ENCODE measurements around the gene MAPK1.
"Not testable (repeated sequence)": the region's sequence is repeated elsewhere in the genome, so short reads cannot be mapped to it uniquely, and the experiment has no call there.

MAPK1 gene

DNA sequence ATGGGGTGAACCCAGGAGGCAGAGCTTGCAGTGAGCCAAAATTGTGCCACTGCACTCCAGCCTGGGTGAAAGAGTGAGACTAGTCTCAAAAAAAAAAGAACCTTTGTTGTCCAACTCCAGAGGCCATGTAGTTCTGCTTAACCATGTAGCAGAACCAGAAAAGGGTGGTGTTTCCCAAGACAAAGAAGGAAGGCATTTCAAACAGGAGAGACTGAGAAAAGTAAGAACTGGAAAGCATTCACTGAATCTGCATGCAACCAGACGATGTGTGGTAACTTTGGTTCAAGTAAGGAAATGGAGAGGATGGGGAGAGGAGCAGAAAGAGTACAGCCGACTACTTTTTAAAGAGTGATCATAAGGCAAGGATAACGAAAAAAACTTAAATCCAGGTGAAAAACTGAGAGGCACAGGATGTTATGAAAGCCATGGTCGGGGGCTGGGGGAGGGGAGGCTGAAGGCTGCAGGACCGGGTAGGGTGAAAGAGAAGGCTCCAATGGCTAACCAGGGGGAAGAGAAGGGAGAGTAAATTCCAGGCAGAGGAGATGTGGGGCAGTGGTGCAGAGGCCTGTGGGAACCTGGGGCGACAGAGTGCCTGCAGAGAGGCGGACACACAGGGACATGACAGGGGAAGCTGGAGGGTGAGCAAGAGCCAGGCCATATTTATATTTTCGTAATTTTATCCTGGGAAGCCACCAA, 48.8 kb downstream of the MAPK1 start:
- no peak for DNase-seq (ENCODE audit: low spot score)

DNA sequence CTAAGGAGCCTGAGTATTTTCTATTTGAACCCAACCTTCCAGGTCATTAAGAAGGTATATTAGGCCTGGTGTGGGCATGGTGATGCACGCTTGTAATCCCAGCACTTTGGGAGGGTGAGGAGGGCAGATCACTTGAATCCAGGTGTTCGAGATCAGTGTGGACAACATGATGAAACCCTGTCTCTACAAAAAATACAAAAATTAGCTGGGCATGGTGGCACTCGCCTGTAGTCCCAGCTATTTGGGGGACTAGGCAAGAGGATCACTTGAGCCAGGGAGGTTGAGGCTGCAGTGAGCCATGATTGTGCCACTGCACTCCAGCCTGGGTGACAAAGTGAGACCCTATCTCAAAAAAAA, 50.0 kb downstream of the MAPK1 start:
- DNase-seq (ENCODE audit: low spot score), result not testable (repeated sequence)

DNA sequence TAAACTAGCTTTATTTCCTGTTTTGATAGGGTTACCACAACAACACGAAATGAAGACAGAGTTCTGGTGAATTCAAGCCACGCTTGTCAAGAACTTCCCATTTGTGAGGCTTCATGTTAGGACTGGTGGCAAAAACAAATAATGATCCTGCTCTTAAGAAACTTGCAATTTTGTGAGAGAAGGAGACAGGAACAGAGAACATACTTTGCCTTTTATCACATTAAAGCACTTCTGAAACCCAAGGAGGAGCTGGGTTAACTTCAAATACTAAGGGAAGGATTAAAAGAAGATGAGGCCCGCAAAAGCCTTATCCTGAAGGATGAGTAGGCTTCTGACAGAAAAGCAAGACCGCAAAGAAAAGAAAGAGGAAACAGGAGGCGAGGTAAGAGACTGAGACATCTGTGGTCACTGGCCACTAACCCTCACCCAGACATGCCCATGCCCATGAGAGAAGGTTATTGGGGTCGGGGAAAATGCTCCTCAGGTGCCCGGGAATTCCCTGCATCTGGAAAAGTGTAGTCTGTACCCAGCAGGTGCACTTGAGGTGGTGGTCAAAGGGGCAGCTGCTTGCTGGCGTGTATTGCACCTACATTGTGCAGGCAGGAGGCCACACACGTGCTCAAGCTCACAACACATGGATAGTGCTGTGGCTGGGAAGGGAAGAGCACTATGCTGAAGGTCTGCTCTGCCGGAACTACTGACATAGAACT, 50.5 kb downstream of the MAPK1 start:
- peak; percentile 68 for DNase-seq (ENCODE audit: low spot score)

DNA sequence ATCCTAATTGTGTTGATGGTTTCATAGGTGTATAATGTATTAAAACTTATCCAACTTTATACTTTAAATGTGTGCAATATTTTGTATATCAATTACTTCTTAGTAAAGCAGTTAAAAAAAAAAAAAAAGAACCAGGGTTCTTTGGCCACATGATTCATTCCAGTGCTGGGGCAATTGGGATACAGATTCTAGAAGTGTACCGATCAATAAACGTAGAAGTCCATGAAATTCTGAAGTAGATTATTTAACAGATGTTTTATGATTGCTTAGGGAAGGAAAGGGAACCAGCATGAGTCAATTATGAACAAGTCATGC, 51.0 kb downstream of the MAPK1 start:
- no peak for DNase-seq (ENCODE audit: low spot score)

DNA sequence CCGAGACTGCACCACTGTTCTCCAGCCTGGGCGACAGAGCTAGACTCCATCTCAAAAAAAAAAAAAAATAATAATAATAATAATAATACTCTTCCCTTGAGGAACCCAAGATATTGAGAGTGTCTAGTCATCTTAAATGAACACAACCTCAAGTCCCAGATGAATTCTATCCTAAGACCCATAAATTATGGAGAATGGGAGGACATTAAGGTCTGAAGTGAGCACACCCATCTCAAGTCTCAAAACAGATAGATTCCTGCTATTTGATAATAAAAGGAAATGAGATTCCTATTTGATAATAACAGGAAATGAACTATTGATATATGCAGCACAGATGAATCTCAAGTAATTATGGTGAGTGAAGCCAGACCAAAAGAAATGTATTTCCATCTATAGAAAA, 51.5 kb downstream of the MAPK1 start:
- DNase-seq (ENCODE audit: low spot score), result no peak

DNA sequence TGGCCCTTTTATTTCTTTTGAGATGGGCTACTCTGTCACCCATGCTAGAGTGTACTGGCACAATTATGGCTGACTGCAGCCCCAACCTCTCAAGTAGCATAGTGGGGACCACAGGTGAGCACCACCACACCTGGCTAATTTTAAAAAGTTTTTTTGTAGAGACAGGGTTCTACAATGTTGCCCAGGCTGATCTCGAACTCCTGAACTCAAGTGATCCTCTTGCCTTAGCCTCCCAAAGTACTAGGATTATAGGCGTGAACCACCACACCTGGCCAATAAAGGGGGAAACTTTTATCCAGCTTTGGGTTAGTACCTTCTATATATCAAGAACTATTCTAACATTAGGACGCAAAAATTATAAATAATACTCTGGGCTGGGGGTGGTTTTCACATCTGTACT, 52.1 kb downstream of the MAPK1 start:
- DNase-seq (ENCODE audit: low spot score), result no peak

DNA sequence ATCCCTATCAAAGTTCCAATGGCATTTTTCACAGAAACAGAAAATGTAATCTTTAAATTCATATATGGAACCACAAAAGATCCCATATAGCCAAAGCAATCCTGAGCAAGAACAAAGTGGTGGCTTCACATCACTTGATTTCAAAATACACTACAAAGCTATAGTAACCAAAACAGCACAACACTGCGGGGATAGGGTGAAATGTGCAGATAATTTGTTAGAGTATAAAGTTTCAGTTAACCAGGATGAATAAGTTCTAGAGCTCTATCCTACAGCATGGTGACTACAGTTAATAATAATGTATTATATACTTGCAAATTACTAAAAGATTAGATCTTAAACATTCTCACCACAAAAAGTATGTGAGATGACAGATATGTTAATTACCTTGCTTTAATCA, 55.5 kb downstream of the MAPK1 start:
- no peak for DNase-seq (ENCODE audit: low spot score)

DNA sequence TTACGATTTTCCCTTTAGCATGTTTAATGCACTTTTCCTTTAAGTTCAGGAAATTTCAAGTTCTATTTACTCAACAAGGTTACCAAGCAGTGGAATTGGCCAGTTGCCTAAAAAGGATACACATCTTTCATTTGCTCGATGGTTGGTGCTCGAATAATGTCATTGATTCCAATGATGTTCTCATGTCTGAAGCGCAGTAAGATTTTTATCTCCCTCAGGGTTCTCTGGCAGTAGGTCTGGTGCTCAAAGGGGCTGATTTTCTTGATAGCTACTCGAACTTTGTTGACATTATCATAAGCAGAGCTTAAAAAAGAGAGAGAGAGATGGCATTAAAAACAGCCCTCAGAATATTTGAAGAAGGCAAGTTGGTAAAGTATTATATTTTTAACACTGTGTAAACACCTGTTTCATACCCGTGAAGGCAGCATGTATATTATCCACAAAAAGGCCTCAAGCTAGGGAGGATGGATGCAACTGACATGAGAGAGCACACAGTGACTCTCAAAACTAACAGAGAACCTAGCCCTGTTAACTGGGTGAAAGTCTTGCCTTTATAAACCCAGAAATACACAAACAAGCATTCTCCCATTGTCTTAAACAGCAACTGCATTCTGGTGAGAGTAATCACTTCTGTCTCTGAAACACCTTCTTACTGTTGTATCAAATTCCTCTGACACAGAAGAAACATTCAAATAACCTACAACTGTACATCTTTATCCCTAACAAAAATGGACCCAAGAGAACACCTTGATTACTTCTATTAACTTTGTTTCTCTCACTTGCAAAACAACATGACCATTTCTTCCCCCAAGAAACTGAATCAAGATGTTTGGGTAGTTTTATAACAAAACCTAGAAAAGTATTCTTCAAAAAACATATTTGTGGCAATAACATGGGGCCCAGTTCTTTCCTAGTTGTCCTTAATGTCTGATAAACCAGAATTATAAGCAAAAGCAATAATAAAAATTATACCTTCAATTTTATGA, 59.6 kb downstream of the MAPK1 start:
- no peak for DNase-seq (ENCODE audit: low spot score)

DNA sequence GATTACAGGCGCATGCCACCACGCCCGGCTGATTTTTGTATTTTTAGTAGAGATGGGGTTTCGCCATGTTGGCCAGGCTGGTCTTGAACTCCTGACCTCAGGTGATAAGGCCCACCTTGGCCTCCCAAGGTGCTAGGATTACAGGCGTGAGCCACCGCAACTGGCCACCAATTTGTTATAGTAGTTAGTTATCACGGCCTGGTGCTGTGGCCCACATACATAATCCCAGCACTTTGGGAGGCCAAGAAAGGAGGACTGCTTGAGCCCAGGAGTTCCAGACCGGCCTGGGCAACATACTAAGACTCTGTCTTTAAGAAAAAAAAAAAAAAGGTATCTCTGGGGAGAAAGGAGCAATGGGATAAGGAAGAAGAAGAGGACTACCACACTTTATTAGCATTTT, 62.1 kb downstream of the MAPK1 start:
- DNase-seq (ENCODE audit: low spot score), result not testable (repeated sequence)

DNA sequence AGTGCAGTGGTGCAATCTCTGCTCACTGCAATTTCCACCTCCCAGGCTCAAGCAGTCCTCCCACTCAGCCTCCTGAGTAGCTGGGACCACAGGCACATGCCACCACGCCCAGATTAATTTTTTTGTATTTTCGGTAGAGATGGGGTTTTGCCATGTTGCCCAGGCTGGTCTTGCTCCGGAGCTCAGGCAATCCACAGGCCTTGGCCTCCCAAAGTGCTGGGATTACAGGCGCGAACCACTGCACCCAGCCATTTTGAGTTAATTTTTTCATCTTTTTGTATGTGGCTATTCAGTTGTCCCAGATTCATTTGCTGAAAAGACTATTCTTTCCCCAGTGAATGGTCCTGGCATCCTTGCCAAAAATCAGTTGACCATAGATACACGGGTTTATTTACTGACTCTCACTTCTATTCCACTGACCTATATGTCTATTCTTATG, 63.6 kb downstream of the MAPK1 start:
- no peak for DNase-seq (ENCODE audit: low spot score)

DNA sequence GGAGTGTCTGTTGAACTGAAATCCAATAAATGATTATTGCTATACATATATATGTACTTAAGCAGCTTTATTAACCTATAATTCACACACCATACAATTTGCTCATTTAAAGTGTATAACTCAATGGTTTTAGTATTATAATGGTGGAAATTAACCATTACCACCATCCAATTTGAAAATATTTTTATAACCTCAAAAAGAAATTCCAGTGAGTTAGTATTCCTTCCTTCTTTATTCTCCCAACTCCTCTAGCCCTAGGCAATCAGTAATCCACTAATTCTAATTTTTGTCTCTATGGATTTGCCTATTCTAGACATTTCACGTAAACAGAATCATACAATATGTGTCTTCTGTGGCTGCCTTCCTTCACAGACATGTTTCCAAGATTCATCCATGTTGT, 64.8 kb downstream of the MAPK1 start:
- DNase-seq (ENCODE audit: low spot score), result no peak

DNA sequence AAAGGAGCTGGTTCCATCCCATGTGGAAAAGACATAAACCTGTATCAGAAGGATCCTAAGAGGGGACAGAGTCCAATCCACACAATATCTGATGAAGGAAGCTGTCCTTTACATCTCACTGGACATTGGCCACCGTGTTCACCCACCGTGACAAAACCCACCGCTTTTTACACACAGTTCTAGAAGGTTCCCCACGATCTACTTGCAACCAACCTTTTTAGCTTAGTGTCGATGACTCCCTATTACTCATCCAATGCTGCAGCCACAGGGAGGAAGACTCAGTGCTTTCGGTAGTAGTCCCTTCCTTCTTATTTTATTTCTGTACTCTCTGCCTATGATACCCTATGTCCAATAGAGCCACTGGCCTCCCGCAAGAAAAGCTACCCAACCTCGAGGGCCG, 65.4 kb downstream of the MAPK1 start:
- peak; percentile 39 for DNase-seq (ENCODE audit: low spot score)

DNA sequence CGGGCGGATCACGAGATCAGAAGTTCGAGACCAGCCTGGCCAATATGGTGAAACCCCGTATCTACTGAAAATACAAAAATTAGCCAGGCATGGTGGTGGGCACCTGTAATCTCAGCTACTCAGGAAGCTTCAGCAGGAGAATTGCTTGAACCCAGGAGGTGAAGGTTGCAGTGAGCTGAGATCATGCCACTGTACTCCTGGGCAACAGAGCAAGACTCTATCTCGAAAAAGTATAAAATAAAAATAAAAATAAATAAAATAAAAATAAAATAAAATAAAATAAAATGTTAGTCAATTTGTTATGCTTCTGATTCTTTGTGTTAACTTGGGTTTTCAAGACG, 66.2 kb downstream of the MAPK1 start:
- DNase-seq (ENCODE audit: low spot score), result not testable (repeated sequence)

DNA sequence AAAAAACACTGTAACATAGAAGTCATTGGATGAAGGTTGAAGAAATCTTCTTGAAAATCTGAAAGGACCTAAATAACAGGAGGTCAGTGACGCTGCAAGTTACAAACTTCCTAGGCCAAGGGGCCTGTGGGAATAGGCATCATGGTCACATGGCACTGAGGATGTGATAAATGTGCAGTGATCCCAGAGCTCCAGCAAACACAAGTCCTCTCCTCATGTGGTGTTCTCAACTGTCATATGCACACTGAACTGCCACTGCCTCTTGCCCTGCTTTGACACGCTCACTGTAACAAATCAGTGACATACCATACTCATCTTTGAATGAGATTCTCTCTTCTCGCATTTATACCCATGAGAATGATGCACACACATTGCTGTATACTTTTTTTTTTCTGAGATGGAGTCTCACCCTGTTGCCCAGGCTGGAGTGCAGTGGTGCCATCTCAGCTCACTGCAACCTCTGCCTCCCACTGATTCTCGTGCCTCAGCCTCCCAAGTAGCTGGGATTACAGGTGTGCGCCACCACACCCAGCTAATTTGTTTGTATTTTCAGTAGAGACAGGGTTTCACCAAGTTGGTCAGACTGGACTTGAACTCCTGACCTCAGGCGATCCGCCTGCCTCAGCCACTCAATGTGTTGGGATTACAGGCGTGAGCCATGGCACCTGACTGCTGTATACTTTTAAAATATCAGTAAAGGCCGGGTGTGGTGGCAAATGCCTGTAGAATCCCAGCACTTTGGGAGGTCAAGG, 66.7 kb downstream of the MAPK1 start:
- DNase-seq (ENCODE audit: low spot score), result no peak

DNA sequence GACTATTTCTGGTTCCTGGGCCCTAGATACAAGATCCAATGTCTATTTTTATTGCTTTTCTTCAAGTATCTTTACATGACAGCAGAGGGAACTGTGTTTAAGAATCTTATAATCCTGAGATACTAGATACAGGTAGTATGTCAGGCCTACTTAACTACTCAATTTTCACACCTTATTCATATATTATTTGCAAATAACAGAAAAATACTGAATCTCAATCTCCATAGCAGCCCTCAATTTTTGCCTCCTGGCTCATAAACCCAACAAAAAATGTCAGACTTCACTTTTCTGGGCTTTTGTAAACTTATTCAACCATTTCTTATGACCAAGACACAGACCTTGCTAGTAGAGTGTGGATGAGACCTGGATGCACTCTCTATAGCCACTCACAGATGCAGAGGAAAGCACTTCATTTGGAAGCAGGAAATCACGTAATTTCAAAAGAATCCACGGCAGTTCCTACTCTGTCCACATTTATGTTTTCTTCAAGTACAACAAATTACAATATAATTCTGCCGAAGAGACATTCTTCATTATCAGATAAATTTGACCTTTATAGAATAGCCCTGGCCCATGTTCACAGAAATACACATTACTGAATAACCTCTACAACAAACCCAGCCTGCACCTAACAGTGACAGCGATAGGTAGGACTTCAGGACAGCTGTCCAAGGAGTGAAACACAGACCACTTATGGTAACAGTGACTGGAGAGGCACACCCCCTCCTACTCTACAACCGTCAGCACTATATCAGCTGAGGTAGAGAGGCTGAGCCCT, 69.8 kb downstream of the MAPK1 start:
- no peak for DNase-seq (ENCODE audit: low spot score)

DNA sequence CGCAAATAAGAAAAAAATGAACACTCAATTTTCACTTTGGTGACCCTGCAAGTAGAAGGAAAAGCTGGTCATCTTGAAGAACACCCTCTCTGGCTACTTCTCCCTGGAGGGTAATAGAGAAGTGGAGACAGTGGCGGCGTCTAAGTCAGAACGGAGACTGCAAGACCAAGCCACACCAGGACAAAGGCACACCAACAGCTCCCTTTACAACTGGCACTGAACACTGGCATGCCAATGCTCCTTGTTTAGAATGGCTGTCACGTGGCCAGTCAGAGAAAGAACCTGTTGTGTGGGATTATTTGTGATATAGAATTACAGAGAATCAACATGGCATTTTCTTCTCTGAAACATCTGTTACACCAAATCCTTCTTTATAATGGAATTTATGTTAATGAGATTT, 70.6 kb downstream of the MAPK1 start:
- no peak for DNase-seq (ENCODE audit: low spot score)

DNA sequence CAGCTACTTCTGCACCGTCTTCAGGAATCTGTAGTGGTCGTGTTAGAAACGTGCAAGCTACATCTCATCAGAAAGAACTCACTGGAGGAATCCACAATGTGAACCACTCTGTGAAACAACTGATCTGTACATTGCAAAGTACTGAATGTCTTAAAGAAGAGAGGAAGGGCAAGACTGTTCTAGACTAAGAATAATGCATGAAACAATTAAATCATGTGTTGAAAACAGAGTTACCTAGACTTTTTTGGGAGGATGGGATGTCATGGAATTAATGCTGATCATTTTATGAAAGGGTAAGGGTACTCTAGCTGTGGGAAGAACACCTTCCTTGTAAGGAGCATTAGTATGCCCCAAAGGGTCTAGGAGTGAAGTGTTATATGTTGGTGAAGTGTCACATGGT, 71.2 kb downstream of the MAPK1 start:
- no peak for DNase-seq (ENCODE audit: low spot score)

DNA sequence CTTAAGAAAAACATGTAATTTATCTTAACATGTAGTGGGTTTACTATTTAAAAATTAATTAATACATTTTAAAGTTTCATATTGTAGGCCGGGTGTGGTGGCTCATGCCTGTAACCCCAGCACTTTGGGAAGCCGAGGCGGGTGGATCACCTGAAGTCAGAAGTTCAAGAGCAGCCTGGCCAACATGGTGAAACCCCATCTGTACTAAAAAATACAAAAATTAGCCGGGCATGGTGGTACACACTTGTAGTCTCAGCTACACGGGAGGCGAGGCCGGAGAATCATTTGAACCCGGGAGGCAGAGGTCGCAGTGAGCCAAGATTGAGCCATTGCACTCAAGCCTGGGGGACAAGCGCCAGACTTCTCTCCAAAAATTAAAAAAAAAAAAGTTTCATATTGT, 73.7 kb downstream of the MAPK1 start:
- DNase-seq (ENCODE audit: low spot score), result not testable (repeated sequence)

DNA sequence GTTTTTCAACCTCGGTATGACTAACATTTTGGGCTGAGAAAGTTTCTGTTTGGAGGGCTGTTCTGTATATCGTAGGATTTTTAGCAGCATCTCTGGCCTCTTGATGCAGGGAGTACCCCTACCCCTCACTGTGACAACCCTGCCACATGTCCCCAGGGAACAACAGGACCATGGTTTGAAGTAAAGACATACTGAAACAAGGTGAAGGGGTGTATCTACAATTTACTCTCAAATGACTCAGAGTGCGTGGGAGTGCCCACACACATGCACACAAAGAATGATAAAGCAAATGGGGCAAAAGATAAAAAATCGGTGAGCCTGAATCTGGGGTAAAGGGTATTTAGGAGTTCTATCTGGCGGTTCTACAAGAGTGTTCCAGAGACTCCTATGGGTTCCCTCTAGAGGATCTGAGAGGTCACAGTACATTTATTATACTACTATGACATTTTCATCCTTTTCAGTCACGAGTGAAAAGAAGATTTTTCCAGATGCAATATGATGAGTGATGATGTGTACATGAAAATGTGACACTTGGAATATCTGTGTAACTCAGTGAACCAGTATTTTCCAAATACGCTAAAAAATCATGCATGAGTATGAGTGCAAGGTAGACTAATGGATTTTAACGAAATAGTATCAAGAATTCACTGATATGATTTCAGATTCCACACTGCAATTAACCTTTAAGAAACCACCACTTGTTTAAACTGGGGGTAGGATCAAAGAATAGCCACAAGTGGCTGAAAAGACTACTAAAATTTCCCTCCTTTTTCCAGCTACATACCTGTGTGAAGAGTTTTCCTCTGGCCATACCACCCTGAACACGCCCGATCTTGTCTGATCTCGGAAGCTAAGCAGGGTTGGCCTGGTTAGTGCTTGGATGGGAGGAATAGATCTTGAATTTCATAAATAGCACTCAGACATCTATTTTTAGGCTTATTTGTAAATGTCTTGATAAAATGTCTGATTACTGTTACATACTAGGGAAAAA, 75.5 kb downstream of the MAPK1 start:
- peak; percentile 11 for DNase-seq (ENCODE audit: low spot score)
